ENCODE measurements around the gene ASPM.
A peak's percentile ranks its signal among the peaks of the same experiment; 100 is the strongest.

Gene ASPM

GRCh38 chr1:197127246-197127912 lies 19.1 kb downstream of the ASPM start:
- peak; percentile 34 for DNase-seq (ENCODE audit: extremely low read depth, low read depth)
- no peak for TF ChIP-seq CTCF (IDR thresholded peaks at IDR 0.05; ENCODE audit: low read depth, low read length)

GRCh38 chr1:197126691-197127090 lies 19.8 kb downstream of the ASPM start:
- TF ChIP-seq CTCF (IDR thresholded peaks at IDR 0.05; ENCODE audit: low read depth, low read length), result no peak
- no peak for DNase-seq (ENCODE audit: extremely low read depth, low read depth)

- TF ChIP-seq CTCF (IDR thresholded peaks at IDR 0.05; ENCODE audit: low read depth, low read length), result no peak
- no peak for DNase-seq (ENCODE audit: extremely low read depth, low read depth)
These were observed 22.1 kb downstream of the ASPM start for GRCh38 chr1:197124376-197124775.

GRCh38 chr1:197116156-197116555 lies 30.3 kb downstream of the ASPM start:
- TF ChIP-seq CTCF (IDR thresholded peaks at IDR 0.05; ENCODE audit: low read depth, low read length), result no peak
- DNase-seq (ENCODE audit: extremely low read depth, low read depth), result no peak

GRCh38 chr1:197106869-197107268 lies 39.6 kb downstream of the ASPM start:
- no peak for TF ChIP-seq CTCF (IDR thresholded peaks at IDR 0.05; ENCODE audit: low read depth, low read length)
- DNase-seq (ENCODE audit: extremely low read depth, low read depth), result no peak

- TF ChIP-seq CTCF (IDR thresholded peaks at IDR 0.05; ENCODE audit: low read depth, low read length), result no peak
- no peak for DNase-seq (ENCODE audit: extremely low read depth, low read depth)
These were observed 43.2 kb downstream of the ASPM start for GRCh38 chr1:197103300-197103699.

GRCh38 chr1:197101978-197102377 lies 44.5 kb downstream of the ASPM start:
- no peak for TF ChIP-seq CTCF (IDR thresholded peaks at IDR 0.05; ENCODE audit: low read depth, low read length)
- DNase-seq (ENCODE audit: extremely low read depth, low read depth), result no peak
